ENCODE data around the gene C3orf38.
"Not testable (repeated sequence)": the region's sequence is repeated elsewhere in the genome, so short reads cannot be mapped to it uniquely, and the experiment has no call there.

The C3orf38 gene

GRCh38 chr3:88166419-88166971 is 16.7 kb downstream of the C3orf38 start:
- no peak for DNase-seq

DNA sequence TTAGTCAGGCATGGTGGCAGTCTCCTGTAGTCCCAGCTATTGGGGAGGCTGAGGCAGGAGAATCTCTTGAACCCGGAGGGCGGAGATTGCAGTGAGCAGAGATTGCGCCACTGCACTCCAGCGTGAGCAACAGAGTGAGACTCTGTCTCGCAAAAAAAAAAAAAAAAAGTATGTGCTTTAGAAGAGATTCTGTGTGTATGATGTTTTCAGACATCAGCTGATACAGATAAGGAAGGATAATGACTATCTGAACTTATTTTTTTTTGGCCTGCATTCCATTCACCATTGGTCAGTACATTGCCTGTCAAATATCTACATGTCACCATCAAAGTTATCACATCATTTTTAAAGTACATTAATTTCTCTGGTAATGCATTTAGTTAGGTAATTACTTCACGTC is 17.4 kb downstream of the C3orf38 start:
- no peak for DNase-seq

GRCh38 chr3:88167704-88168103 is 17.9 kb downstream of the C3orf38 start:
- no peak for DNase-seq

DNA sequence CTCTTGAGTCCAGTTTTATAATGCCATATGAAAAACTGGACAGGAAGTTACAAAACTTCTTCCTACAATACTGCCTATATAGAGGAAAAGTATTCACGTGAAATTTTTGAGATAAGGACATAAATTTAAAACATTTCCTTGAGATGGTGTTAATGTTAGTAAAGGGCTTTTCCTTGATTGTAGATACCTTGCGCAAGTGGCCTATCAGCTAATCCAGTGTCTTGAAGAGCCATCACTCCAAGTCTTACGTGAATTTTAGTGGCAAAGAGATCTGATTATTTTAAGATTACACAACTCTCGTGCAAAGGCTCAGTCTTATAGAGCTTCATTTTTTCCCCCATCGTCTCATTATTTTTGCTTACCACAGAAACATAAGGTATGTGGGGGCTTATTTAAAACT is 18.4 kb downstream of the C3orf38 start:
- DNase-seq: no peak

DNA sequence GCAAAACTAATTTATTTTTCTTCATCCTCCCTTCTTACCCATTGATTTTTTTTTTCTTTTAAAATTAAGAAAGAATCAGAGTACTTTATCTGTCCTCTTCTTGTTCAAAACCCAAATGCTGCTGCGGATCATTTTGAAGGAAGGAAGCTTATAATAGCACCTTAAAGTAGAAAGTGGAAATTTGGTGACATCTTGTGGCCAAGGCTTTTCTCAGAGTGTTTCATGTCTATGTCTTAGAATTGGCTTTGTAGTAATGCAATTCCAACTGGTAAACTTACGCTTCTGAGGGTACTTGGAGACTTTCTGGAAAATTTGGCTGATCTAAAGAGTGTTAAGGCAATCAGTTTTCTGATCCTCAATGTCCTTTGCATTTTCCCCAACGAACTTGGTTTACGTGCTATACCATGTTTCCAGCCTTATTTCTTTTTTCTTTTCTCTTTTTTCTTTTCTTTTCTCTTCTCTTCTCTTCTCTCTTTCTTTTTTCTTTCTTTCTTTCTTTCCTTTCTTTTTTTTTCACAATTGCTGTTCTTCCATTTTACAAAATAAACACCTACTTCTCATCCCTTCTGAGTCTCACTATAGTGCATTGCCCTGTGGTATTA is 30.7 kb downstream of the C3orf38 start:
- peak in 1 of 2 experiments; percentile 17 for DNase-seq

DNA sequence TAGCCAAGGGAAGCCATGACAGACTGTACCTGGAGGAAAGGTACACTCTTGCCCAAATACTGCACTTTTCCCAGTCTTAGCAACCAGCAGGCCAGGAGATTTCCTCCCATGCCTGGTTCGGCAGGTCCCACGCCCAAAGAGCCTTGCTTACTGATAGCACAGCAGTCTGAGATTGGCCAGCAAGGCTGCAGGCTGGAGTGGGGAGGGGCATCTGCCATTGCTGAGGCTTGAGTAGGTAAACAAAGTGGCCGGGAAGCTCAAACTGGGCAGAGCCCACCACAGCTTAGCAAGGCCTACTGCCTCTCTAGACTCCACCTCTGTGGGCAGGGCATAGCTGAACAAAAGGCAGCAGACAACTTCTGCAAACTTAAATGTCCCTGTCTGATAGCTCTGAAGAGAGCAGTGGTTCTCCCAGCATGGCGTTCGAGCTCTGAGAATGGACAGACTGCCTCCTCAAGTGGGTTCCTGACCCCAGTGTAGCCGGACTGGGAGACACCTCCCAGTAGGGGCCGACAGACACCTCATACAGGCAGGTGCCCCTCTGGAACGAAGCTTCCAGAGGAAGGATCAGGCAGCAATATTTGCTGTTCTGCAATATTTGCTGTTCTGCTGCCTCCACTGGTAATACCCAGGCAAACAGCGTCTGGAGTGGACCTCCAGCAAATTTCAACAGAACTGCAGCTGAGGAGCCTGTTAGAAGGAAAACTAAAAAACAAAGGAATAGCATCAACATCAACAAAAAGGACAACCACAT is 32.6 kb downstream of the C3orf38 start:
- DNase-seq: not testable (repeated sequence)

- DNase-seq: no peak
Observed at GRCh38 chr3:88188436-88188835, 38.7 kb downstream of the C3orf38 start.

- no peak for DNase-seq
Observed at GRCh38 chr3:88189361-88189810, 39.6 kb downstream of the C3orf38 start.

DNA sequence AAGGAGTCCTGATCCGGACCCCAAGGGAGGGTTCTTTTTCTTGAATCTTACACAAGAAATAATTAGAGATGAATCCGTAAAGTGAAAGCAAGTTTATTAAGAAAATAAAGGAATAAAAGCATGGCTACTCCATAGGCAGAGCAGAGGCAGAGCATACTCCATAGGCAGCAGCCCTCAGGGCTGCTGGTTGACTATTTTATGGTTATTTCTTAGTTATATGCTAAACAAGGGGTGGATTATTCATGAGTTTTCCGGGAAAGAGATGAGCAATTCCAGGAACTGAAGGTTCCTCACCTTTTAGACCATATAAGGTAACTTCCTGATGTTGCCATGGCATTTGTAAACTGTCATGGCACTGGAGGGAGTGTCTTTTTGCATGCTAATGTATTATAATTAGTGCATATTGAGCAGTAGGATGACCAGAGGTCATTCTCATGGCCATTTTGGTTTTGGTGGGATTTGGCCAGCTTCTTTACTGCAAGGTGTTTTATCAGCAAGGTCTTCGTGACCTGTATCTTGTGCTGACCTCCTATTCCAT is 42.2 kb downstream of the C3orf38 start:
- DNase-seq: no peak

- no peak for DNase-seq
Observed at GRCh38 chr3:88192631-88193030, 42.9 kb downstream of the C3orf38 start.

DNA sequence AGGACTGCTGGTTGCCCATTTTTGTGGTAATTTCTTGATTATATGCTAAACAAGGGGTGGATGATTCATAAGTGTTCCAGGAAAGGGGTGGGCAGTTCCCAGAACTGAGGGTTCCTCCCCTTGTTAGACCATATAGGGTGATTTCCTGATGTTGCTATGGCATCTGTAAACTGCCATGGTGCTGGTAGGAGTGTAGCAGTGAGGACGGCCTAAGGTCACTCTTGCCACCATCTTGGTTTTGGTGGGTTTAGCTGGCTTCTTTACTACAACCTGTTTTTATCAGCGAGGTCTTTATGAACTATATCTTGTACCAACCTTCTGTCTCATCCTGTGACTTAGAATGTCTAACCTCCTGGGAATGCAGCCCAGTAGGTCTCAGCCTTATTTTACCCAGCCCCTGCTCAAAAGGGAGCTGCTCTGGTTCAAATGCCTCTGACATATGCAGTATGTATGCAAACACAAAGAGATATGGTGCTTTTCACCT is 46.2 kb downstream of the C3orf38 start:
- no peak for DNase-seq

- DNase-seq: no peak
Observed at GRCh38 chr3:88198121-88198520, 48.4 kb downstream of the C3orf38 start.

- DNase-seq: peak in 1 of 2 experiments; percentile 45
Observed at GRCh38 chr3:88203642-88204055, 53.9 kb downstream of the C3orf38 start.

Data from SW 1271 (cell line).